Parathyroid adenoma (tissue), 2 donors: ENCODE data around the gene NLGN4X.

ENCODE experiments used
- H2AFZ ChIP-seq: fragments of 300-600 bp; sonication (generic); one replicate; pipeline ENCODE4 v1.7.0; 2017; ENCODE audit warnings: antibody characterized with exemption, mild to moderate bottlenecking
- H3K27ac ChIP-seq: fragments of 300-600 bp; sonication (generic); one replicate; pipeline ENCODE4 v1.7.0; 2017
- H3K27me3 ChIP-seq: fragments of 300-600 bp; sonication (generic); one replicate; pipeline ENCODE4 v1.7.0; 2017; ENCODE audit warnings: low read length; ENCODE audit not compliant: control insufficient read depth, insufficient read depth
- H3K36me3 ChIP-seq: fragments of 300-600 bp; sonication (generic); one replicate; pipeline ENCODE4 v1.7.0; 2017; ENCODE audit warnings: low read length; ENCODE audit not compliant: control insufficient read depth, insufficient read depth
- H3K4me1 ChIP-seq: fragments of 300-600 bp; sonication (generic); one replicate; pipeline ENCODE4 v1.7.0; 2017; ENCODE audit warnings: control low read depth
- H3K4me2 ChIP-seq: fragments of 300-600 bp; sonication (generic); one replicate; pipeline ENCODE4 v1.7.0; 2017; ENCODE audit warnings: low read length
- H3K4me3 ChIP-seq: fragments of 300-600 bp; sonication (generic); one replicate; pipeline ENCODE4 v1.7.0; 2017; ENCODE audit warnings: low read depth, low read length
- H3K79me2 ChIP-seq: fragments of 300-600 bp; sonication (generic); one replicate; pipeline ENCODE4 v1.7.0; 2017; ENCODE audit warnings: control low read depth
- H3K9ac ChIP-seq: fragments of 300-600 bp; sonication (generic); one replicate; pipeline ENCODE4 v1.7.0; 2017; ENCODE audit warnings: mild to moderate bottlenecking
- H3K9me3 ChIP-seq: fragments of 300-600 bp; sonication (generic); one replicate; pipeline ENCODE4 v1.7.0; 2017; ENCODE audit warnings: low read length; ENCODE audit not compliant: control insufficient read depth
- TF ChIP-seq, protein P1 (sequence below): fragments of 300-600 bp; sonication (generic); IDR thresholded peaks from one replicate; pipeline ENCODE4 v1.7.0; 2017; ENCODE audit warnings: antibody characterized with exemption, mild to moderate bottlenecking
- donor health status: primary hyperparathyroidism.

NLGN4X gene

GRCh38 chrX:6225911-6226595 lies 2.6 kb downstream of the NLGN4X start:
- H3K27ac ChIP-seq = no peak overlapping the region
- H2AFZ ChIP-seq = peak overlapping the region; percentile 80
- no peaks in the 10 kb centered on the region for H3K27me3 ChIP-seq
- H3K79me2 ChIP-seq = no peaks in the 10 kb centered on the region
- H3K4me3 ChIP-seq = peak overlapping the region; percentile 60
- peak overlapping the region; percentile 66 for H3K4me2 ChIP-seq
- no peaks in the 10 kb centered on the region for H3K36me3 ChIP-seq
- no peaks in the 10 kb centered on the region for H3K9me3 ChIP-seq
- TF ChIP-seq, protein P1, sequence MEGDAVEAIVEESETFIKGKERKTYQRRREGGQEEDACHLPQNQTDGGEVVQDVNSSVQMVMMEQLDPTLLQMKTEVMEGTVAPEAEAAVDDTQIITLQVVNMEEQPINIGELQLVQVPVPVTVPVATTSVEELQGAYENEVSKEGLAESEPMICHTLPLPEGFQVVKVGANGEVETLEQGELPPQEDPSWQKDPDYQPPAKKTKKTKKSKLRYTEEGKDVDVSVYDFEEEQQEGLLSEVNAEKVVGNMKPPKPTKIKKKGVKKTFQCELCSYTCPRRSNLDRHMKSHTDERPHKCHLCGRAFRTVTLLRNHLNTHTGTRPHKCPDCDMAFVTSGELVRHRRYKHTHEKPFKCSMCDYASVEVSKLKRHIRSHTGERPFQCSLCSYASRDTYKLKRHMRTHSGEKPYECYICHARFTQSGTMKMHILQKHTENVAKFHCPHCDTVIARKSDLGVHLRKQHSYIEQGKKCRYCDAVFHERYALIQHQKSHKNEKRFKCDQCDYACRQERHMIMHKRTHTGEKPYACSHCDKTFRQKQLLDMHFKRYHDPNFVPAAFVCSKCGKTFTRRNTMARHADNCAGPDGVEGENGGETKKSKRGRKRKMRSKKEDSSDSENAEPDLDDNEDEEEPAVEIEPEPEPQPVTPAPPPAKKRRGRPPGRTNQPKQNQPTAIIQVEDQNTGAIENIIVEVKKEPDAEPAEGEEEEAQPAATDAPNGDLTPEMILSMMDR = no peak
- no peak overlapping the region for H3K9ac ChIP-seq
- no peaks in the 10 kb centered on the region for H3K4me1 ChIP-seq

DNA sequence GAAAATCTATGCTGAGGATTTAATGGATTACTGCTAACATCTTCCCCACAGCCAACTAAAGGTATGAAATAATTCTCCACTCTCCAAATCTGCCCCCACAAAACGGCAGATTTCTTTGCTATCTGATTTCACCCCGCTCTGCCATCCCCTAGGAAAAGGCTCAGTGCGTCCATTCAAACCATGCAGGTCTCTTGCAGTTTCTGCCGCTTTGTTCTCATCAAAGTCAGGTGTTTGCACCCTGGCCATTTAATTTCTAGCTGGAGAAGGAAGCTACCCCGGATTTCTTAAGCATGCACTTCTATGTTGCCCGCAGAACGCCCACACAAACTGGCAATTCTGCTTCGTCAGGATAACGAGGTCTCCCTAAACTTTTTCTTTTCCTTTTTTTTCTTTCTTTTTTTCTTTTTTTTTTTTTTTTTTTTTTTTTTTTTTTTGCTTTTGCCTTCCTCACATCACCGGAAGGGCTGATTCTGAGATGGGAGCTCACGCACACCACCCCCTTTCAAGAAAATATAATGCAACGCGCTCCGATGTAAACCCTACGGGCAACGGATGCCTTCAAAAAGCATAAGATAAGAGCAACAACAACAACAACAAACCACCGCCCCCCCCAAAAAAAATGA lies 3.3 kb downstream of the NLGN4X start:
- no peaks in the 10 kb centered on the region for H3K9me3 ChIP-seq
- H3K4me2 ChIP-seq = no peak overlapping the region
- H3K9ac ChIP-seq = no peak overlapping the region
- no peak overlapping the region for H2AFZ ChIP-seq
- no peaks in the 10 kb centered on the region for H3K4me1 ChIP-seq
- TF ChIP-seq, protein P1 = no peak
- no peak overlapping the region for H3K27ac ChIP-seq
- no peaks in the 10 kb centered on the region for H3K36me3 ChIP-seq
- no peaks in the 10 kb centered on the region for H3K79me2 ChIP-seq
- H3K27me3 ChIP-seq = no peaks in the 10 kb centered on the region
- H3K4me3 ChIP-seq = no peak overlapping the region

GRCh38 chrX:6223516-6223915 lies 5.2 kb downstream of the NLGN4X start:
- Histone ChIP-seq H3K27ac (no peak overlapping the region), H3K27me3 (no peaks in the 10 kb centered on the region)
- TF ChIP-seq, protein P1 = no peak

DNA sequence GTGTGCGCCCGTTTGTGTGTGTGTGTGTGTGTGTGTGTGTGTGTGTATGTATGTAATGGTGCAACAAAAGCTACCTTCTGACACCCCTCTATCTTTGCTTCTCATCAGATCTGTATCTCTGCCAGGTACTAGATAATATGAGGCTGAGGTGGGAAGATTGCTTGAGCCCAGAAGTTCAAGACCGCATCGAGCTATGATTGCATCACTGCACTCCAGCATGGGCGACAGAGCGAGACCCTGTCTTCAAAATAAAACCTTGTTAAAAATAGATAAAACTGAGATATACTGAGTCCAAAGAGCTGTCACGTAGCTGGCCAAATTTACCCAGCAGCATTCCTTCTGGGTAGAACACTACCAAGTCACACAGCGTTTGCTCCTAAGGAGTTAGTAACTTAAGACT lies 18.4 kb downstream of the NLGN4X start:
- Histone ChIP-seq H3K36me3 (no peaks in the 10 kb centered on the region), H3K4me1 (no peaks in the 10 kb centered on the region), H3K27ac (no peak overlapping the region), H3K9ac (no peak overlapping the region), H3K9me3 (no peaks in the 10 kb centered on the region), H3K27me3 (no peaks in the 10 kb centered on the region), H2AFZ (no peak overlapping the region), H3K4me2 (no peak overlapping the region), H3K79me2 (no peaks in the 10 kb centered on the region), H3K4me3 (no peak overlapping the region)
- TF ChIP-seq, protein P1 = no peak

More at GRCh38 chrX:6223516-6223915, 5.2 kb downstream of the NLGN4X start:
- Histone ChIP-seq H2AFZ (no peak overlapping the region), H3K79me2 (no peaks in the 10 kb centered on the region), H3K36me3 (no peaks in the 10 kb centered on the region), H3K4me1 (no peaks in the 10 kb centered on the region), H3K4me2 (no peak overlapping the region), H3K9ac (no peak overlapping the region), H3K4me3 (no peak overlapping the region), H3K9me3 (no peaks in the 10 kb centered on the region)
